Measurements from ENCODE around the gene KLF6. TPM values are rescaled to one million over a fixed set of nuclear protein-coding genes. Genes with fewer than 3 reads are reported as not detected.

KLF6 gene
- total RNA-seq, 1 experiment from 2014 or later = 282 TPM

DNA sequence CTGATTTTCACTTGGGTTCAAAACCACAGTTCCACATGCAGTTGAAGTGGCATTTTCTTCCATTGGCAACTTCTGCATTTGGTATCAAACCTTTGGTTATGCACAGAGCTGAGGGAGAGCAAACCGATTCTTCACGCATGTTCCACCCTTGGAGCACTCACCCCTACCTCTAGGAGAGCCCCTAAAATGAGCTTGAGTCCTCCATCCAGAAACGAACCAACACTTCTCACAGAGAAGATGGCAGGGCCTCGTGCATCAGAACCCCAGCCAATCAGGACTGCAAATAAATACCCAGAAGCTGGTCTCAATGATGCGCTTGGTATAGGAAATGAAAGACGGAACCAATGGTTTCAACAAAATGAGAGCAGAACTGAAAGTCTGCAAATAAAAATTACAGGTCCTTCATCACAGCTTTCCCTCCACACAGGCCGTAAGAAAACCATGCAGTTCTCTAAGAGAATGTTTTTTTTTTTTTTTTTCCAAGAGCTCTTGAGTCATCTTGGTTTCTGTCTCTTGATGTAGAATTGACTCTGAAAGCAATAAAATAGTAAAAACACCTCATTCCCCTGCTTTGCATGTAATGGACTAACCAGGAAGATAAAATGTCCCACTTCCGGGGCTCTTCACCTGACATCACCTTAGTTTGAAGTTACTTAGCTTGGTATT lies 23.9 kb downstream of the KLF6 start:
- no peaks in the 10 kb centered on the region for H3K36me3 Mint-ChIP-seq (ENCODE audit: insufficient read depth, unreplicated experiment)
- no peak for DNase-seq (ENCODE audit: unreplicated experiment)
- H3K4me3 Mint-ChIP-seq (ENCODE audit: unreplicated experiment) = no peak overlapping the region
- no peaks in the 10 kb centered on the region for H3K9me3 Mint-ChIP-seq (ENCODE audit: unreplicated experiment)
- TF ChIP-seq, protein P1, sequence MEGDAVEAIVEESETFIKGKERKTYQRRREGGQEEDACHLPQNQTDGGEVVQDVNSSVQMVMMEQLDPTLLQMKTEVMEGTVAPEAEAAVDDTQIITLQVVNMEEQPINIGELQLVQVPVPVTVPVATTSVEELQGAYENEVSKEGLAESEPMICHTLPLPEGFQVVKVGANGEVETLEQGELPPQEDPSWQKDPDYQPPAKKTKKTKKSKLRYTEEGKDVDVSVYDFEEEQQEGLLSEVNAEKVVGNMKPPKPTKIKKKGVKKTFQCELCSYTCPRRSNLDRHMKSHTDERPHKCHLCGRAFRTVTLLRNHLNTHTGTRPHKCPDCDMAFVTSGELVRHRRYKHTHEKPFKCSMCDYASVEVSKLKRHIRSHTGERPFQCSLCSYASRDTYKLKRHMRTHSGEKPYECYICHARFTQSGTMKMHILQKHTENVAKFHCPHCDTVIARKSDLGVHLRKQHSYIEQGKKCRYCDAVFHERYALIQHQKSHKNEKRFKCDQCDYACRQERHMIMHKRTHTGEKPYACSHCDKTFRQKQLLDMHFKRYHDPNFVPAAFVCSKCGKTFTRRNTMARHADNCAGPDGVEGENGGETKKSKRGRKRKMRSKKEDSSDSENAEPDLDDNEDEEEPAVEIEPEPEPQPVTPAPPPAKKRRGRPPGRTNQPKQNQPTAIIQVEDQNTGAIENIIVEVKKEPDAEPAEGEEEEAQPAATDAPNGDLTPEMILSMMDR (IDR thresholded peaks at IDR 0.05; ENCODE audit: unreplicated experiment) = no peak
- H3K27me3 Mint-ChIP-seq (ENCODE audit: insufficient read depth, unreplicated experiment) = no peaks in the 10 kb centered on the region
- peaks cover 51% of the 10 kb centered on the region for H3K4me1 Mint-ChIP-seq (ENCODE audit: insufficient read depth, unreplicated experiment)
- intact Hi-C loops (cut with micrococcal nuclease) = loop anchor here (10.0 kb wide), 1 partner anchor 96 kb away; no protein-coding TSS in a partner anchor
- BruUV-seq (replicated peaks) = no TSS peak
- ChIA-PET CTCF (interaction anchor here (0.5 to 1.1 kb wide), 6 partner anchors 19 to 1290 kb away, joined by 3 to 4 read pairs (median 3); no protein-coding TSS in a partner anchor), POLR2A (interaction anchor here (0.6 to 6.5 kb wide), 10 partner anchors 11 to 917 kb away, joined by 3 to 208 read pairs (median 8); partner anchors contain the start of gene KLF6)
- no peak overlapping the region for H3K27ac Mint-ChIP-seq (ENCODE audit: low read depth, unreplicated experiment)

DNA sequence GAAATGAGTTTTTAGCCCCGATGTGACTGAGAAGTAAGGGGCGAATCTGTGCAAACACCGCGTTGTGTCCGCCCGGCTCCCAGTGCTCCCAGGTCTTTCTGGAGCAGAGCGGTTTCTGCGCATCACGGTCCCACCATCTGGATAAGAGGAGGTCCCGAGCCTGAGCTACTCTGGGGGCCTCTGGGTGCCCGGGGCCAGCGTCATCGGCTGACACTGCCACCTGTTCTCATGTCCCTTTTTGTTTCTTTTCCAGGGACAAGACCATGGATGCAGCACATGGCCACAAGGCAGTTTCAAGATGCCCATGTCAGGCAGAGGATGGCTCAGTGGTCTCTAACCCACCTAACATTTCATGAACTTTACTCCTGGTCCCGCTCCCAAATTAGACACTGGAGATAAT lies 24.9 kb downstream of the KLF6 start:
- intact Hi-C loops (cut with micrococcal nuclease) = loop anchor here (10.0 kb wide), 1 partner anchor 95 kb away; no protein-coding TSS in a partner anchor
- Mint-ChIP-seq H3K27me3 (ENCODE audit: insufficient read depth, unreplicated experiment) (no peaks in the 10 kb centered on the region), H3K4me1 (ENCODE audit: insufficient read depth, unreplicated experiment) (peaks cover 59% of the 10 kb centered on the region), H3K4me3 (ENCODE audit: unreplicated experiment) (no peak overlapping the region), H3K36me3 (ENCODE audit: insufficient read depth, unreplicated experiment) (no peaks in the 10 kb centered on the region), H3K9me3 (ENCODE audit: unreplicated experiment) (no peaks in the 10 kb centered on the region), H3K27ac (ENCODE audit: low read depth, unreplicated experiment) (no peak overlapping the region)
- no TSS peak for BruUV-seq (replicated peaks)
- ChIA-PET POLR2A (interaction anchor here (5.6 kb wide), 1 partner anchor 19 kb away, joined by 53 read pairs; no protein-coding TSS in a partner anchor), CTCF (no interaction called here)
- TF ChIP-seq, protein P1 (IDR thresholded peaks at IDR 0.05; ENCODE audit: unreplicated experiment) = no peak
- DNase-seq (ENCODE audit: unreplicated experiment) = no peak

DNA sequence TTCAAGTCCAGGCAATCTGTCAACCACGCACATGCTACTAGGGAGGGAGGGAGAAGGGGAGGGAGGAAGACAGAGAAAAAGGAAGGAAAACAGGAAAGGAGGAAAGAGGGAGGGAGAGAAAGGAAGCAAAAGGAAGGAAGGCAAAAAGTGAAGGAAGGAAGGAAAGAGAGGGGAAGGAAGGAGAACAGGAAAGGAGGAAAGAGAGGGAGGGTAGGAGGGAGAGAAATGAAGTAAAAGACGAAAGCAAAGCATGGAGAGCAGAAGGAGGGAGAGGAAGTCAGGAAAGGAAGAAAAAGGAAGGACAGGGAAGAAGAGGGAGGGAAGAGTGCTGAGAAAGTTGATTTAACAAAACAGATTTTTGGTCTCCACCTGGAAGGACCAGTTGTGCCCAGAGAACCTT lies 25.6 kb downstream of the KLF6 start:
- intact Hi-C loops (cut with micrococcal nuclease) = no loop called here
- no peak overlapping the region for H3K27ac Mint-ChIP-seq (ENCODE audit: low read depth, unreplicated experiment)
- CTCF ChIA-PET = no interaction called here
- H3K4me3 Mint-ChIP-seq (ENCODE audit: unreplicated experiment) = no peak overlapping the region
- TF ChIP-seq, protein P1 (IDR thresholded peaks at IDR 0.05; ENCODE audit: unreplicated experiment) = no peak
- BruUV-seq (replicated peaks) = no TSS peak
- H3K4me1 Mint-ChIP-seq (ENCODE audit: insufficient read depth, unreplicated experiment) = peaks cover 63% of the 10 kb centered on the region
- H3K27me3 Mint-ChIP-seq (ENCODE audit: insufficient read depth, unreplicated experiment) = no peaks in the 10 kb centered on the region
- no peaks in the 10 kb centered on the region for H3K9me3 Mint-ChIP-seq (ENCODE audit: unreplicated experiment)
- no peaks in the 10 kb centered on the region for H3K36me3 Mint-ChIP-seq (ENCODE audit: insufficient read depth, unreplicated experiment)
- POLR2A ChIA-PET = interaction anchor here (0.7 to 6.4 kb wide), 3 partner anchors 16 to 138 kb away, joined by 4 to 117 read pairs (median 36); no protein-coding TSS in a partner anchor
- DNase-seq (ENCODE audit: unreplicated experiment) = no peak

- Mint-ChIP-seq H3K36me3 (ENCODE audit: insufficient read depth, unreplicated experiment) (no peaks in the 10 kb centered on the region), H3K9me3 (ENCODE audit: unreplicated experiment) (no peaks in the 10 kb centered on the region), H3K4me1 (ENCODE audit: insufficient read depth, unreplicated experiment) (peaks cover 57% of the 10 kb centered on the region), H3K27ac (ENCODE audit: low read depth, unreplicated experiment) (peak overlapping the region; percentile 62), H3K4me3 (ENCODE audit: unreplicated experiment) (no peak overlapping the region), H3K27me3 (ENCODE audit: insufficient read depth, unreplicated experiment) (no peaks in the 10 kb centered on the region)
- DNase-seq (ENCODE audit: unreplicated experiment) = no peak
- POLR2A ChIA-PET = interaction anchor here (0.5 to 6.4 kb wide), 20 partner anchors 8 to 914 kb away, joined by 3 to 117 read pairs (median 4); partner anchors contain the start of gene KLF6
- CTCF ChIA-PET = interaction anchor here (0.6 to 1.3 kb wide), 7 partner anchors 280 to 1056 kb away, joined by 3 to 6 read pairs (median 3); no protein-coding TSS in a partner anchor
- intact Hi-C loops (cut with micrococcal nuclease) = no loop called here
- no TSS peak for BruUV-seq (replicated peaks)
- TF ChIP-seq, protein P1 (IDR thresholded peaks at IDR 0.05; ENCODE audit: unreplicated experiment) = no peak
Observed at GRCh38 chr10:3758491-3758970, 26.5 kb downstream of the KLF6 start.

Measured in MCF 10A (cell line).